Amniotic epithelial cell (primary cell): ENCODE data around the gene MEGF6.

Experiments used
- DNase-seq: peaks from one replicate; pipeline ENCODE4 v3.0.0-alpha.2; 2010; ENCODE audit warnings: low read depth

The MEGF6 gene

GRCh38 chr1:3611170-3612019 lies at the start of gene MEGF6:
Gene MEGF6 (minus strand): TSS chr1:3611508. CDS start chr1:3611268, 240 bp downstream.
- DNase-seq: no peak

- no peak for DNase-seq
Observed at GRCh38 chr1:3660704-3661103, 49.4 kb upstream of the MEGF6 start.

- DNase-seq: no peak
Observed at GRCh38 chr1:3659093-3659492, 47.8 kb upstream of the MEGF6 start.

- DNase-seq: no peak
Observed at GRCh38 chr1:3658231-3658615, 46.9 kb upstream of the MEGF6 start.

GRCh38 chr1:3657578-3658230 lies 46.4 kb upstream of the MEGF6 start:
- no peak for DNase-seq

GRCh38 chr1:3657096-3657475 lies 45.8 kb upstream of the MEGF6 start:
- DNase-seq: no peak

- DNase-seq: no peak
Observed at GRCh38 chr1:3656450-3657095, 45.3 kb upstream of the MEGF6 start.

GRCh38 chr1:3654549-3655281 lies 43.4 kb upstream of the MEGF6 start:
- no peak for DNase-seq

GRCh38 chr1:3653286-3653618 lies 41.9 kb upstream of the MEGF6 start:
- DNase-seq: no peak

- no peak for DNase-seq
Observed at GRCh38 chr1:3652548-3653285, 41.4 kb upstream of the MEGF6 start.

- DNase-seq: no peak
Observed at GRCh38 chr1:3651930-3652547, 40.7 kb upstream of the MEGF6 start, which contains the start of gene TP73. Gene TP73 (plus strand): TSS chr1:3652516. CDS start chr1:3682366, 29,850 bp downstream.

- DNase-seq: no peak
Observed at GRCh38 chr1:3651026-3651929, 40.0 kb upstream of the MEGF6 start.

- DNase-seq: no peak
Observed at GRCh38 chr1:3650248-3651025, 39.1 kb upstream of the MEGF6 start.

- peak; percentile 86 for DNase-seq
Observed at GRCh38 chr1:3649342-3650247, 38.3 kb upstream of the MEGF6 start, which contains the start of gene WRAP73. Gene WRAP73 (minus strand): TSS chr1:3650103. CDS start chr1:3649999, 104 bp downstream.

GRCh38 chr1:3646596-3646995 lies 35.3 kb upstream of the MEGF6 start:
- no peak for DNase-seq

GRCh38 chr1:3645666-3646355 lies 34.5 kb upstream of the MEGF6 start:
- DNase-seq: no peak

GRCh38 chr1:3645247-3645646 lies 33.9 kb upstream of the MEGF6 start:
- no peak for DNase-seq

GRCh38 chr1:3644273-3644672 lies 33.0 kb upstream of the MEGF6 start:
- no peak for DNase-seq
